Breast epithelium (tissue), 4 donors: Measurements from ENCODE around the gene OR11A1. TPM values are rescaled to one million over a fixed set of nuclear protein-coding genes. Genes with fewer than 3 reads are reported as not detected.

Source experiments
- DNase-seq, 2 donors: peaks; one replicate each; pipeline ENCODE4 v3.0.0-alpha.2; 2019; ENCODE audit warnings: low spot score in 2 of 2
- H3K27ac ChIP-seq, 2 donors: fragments of 200-600 bp; sonication (generic) in 1 of 2; one replicate each; pipeline ENCODE4 v1.5.1; 2016 to 2019; ENCODE audit warnings: mild to moderate bottlenecking in 1 of 2
- H3K27me3 ChIP-seq, 2 donors: fragments of 200-600 bp; sonication (generic) in 1 of 2; one replicate each; pipeline versions ENCODE4 v1.5.1 to v1.6.0; 2017 to 2019; ENCODE audit warnings: control low read depth in 1 of 2, mild to moderate bottlenecking in 1 of 2
- H3K36me3 ChIP-seq: fragments of 200-600 bp; one replicate; pipeline ENCODE4 v1.5.1; 2019
- H3K4me1 ChIP-seq, 2 donors: fragments of 200-600 bp; sonication (generic); one replicate each; pipeline ENCODE4 v1.5.1; 2016 to 2019; ENCODE audit warnings: control low read depth in 1 of 2
- H3K4me3 ChIP-seq, 3 donors: fragments of 200-600 bp; sonication (generic); 1 replicate in 2 of 3; 2 replicates in 1 of 3; pipeline ENCODE4 v1.5.1; 2016 to 2019; ENCODE audit warnings: mild to moderate bottlenecking in 3 of 3, moderate library complexity in 2 of 3
- H3K9me3 ChIP-seq, 2 donors: fragments of 200-600 bp; sonication (generic) in 1 of 2; one replicate each; pipeline ENCODE4 v1.5.1; 2016 to 2019; ENCODE audit warnings: control low read depth in 1 of 2
- CTCF ChIP-seq, 3 donors: fragments of 450-650 bp; IDR thresholded peaks; one replicate each; pipeline ENCODE4 v1.5.1; 2016 to 2017; ENCODE audit warnings: antibody characterized with exemption in 3 of 3, mild to moderate bottlenecking in 3 of 3, moderate library complexity in 3 of 3
- POLR2A ChIP-seq: fragments of 450-650 bp; IDR thresholded peaks from one replicate; pipeline ENCODE4 v1.6.1; 2016; ENCODE audit warnings: antibody characterized with exemption, mild to moderate bottlenecking, moderate library complexity
- POLR2AphosphoS5 ChIP-seq, 3 donors: sonication (generic); formaldehyde crosslinking; IDR thresholded peaks; one replicate each; pipeline ENCODE4 v1.6.1; 2017; ENCODE audit warnings: antibody characterized with exemption in 3 of 3
- intact Hi-C: fragments of 100-400 bp; cut with DNase I; formaldehyde crosslinking; loops from one replicate; pipeline ENCODE4 v1.15.1; 2023; ENCODE audit warnings: low total_unique reads
- total RNA-seq, 3 donors: library from RNA; depleted of rRNA; stranded (reverse); fragments of >200 nt; gene quantifications; one replicate each; pipeline ENCODE4 v1.1.0, GENCODE V29; 2016

The OR11A1 gene
- not detected for total RNA-seq

GRCh38 chr6:29456971-29457370, at the start of gene OR11A1, which contains the start of gene OR2H1:
Gene OR11A1 (minus strand): TSS chr6:29457071. CDS start chr6:29427641, 29,430 bp downstream.
Gene OR2H1 (plus strand): TSS chr6:29457155. CDS start chr6:29461770, 4,615 bp downstream.
- intact Hi-C loops: no loop called here
- Histone ChIP-seq H3K27me3 (no peaks in the 10 kb centered on the region), H3K36me3 (no peaks in the 10 kb centered on the region), H3K9me3 (no peaks in the 10 kb centered on the region), H3K4me3 (no peak within 1 kb of the TSS), H3K27ac (no peak within 1 kb of the TSS), H3K4me1 (no peaks in the 10 kb centered on the region)
- TF ChIP-seq CTCF (IDR thresholded peaks at IDR 0.05) (no peak), POLR2A (no peak), POLR2AphosphoS5 (IDR thresholded peaks at IDR 0.05) (no peak)
- no peak for DNase-seq

GRCh38 chr6:29506446-29507067, 49.7 kb upstream of the OR11A1 start:
- DNase-seq: no peak
- Histone ChIP-seq H3K27me3 (no peaks in the 10 kb centered on the region), H3K36me3 (no peaks in the 10 kb centered on the region), H3K27ac (no peak overlapping the region), H3K9me3 (no peaks in the 10 kb centered on the region), H3K4me1 (no peaks in the 10 kb centered on the region), H3K4me3 (no peak overlapping the region)
- TF ChIP-seq CTCF (IDR thresholded peaks at IDR 0.05) (no peak), POLR2A (no peak), POLR2AphosphoS5 (IDR thresholded peaks at IDR 0.05) (no peak)
- intact Hi-C loops: no loop called here

- Histone ChIP-seq H3K36me3 (no peaks in the 10 kb centered on the region), H3K4me1 (no peaks in the 10 kb centered on the region), H3K27ac (no peak overlapping the region), H3K27me3 (no peaks in the 10 kb centered on the region), H3K4me3 (no peak overlapping the region), H3K9me3 (no peaks in the 10 kb centered on the region)
- TF ChIP-seq POLR2AphosphoS5 (IDR thresholded peaks at IDR 0.05): no peak
- intact Hi-C loops: no loop called here
- DNase-seq: no peak
Observed at GRCh38 chr6:29505808-29506207, 48.9 kb upstream of the OR11A1 start.

- intact Hi-C loops: no loop called here
- no peak for TF ChIP-seq CTCF (IDR thresholded peaks at IDR 0.05)
- TF ChIP-seq POLR2AphosphoS5 (IDR thresholded peaks at IDR 0.05): no peak
- TF ChIP-seq POLR2A: no peak
Observed at GRCh38 chr6:29504961-29505360, 48.1 kb upstream of the OR11A1 start.

GRCh38 chr6:29502597-29502996, 45.7 kb upstream of the OR11A1 start:
- H3K27ac ChIP-seq: no peak overlapping the region
- no peaks in the 10 kb centered on the region for H3K4me1 ChIP-seq
- no peak overlapping the region for H3K4me3 ChIP-seq
- H3K9me3 ChIP-seq: no peaks in the 10 kb centered on the region
- TF ChIP-seq POLR2A: no peak
- TF ChIP-seq POLR2AphosphoS5 (IDR thresholded peaks at IDR 0.05): no peak
- TF ChIP-seq CTCF (IDR thresholded peaks at IDR 0.05): no peak
- no peaks in the 10 kb centered on the region for H3K36me3 ChIP-seq
- DNase-seq: no peak
- intact Hi-C loops: no loop called here
- H3K27me3 ChIP-seq: no peaks in the 10 kb centered on the region

More at GRCh38 chr6:29504961-29505360, 48.1 kb upstream of the OR11A1 start:
- no peaks in the 10 kb centered on the region for H3K9me3 ChIP-seq
- H3K27me3 ChIP-seq: no peaks in the 10 kb centered on the region
- H3K4me1 ChIP-seq: no peaks in the 10 kb centered on the region
- no peak for DNase-seq
- H3K4me3 ChIP-seq: no peak overlapping the region
- no peak overlapping the region for H3K27ac ChIP-seq
- no peaks in the 10 kb centered on the region for H3K36me3 ChIP-seq
